RPMI7951 (cell line): Measurements from ENCODE around the gene TPPP3. TPM values are rescaled to one million over a fixed set of nuclear protein-coding genes. Genes with fewer than 3 reads are reported as not detected.
A peak's percentile ranks its signal among the peaks of the same experiment; 100 is the strongest.
"Not testable (repeated sequence)": the region's sequence is repeated elsewhere in the genome, so short reads cannot be mapped to it uniquely, and the experiment has no call there.

Experiments
- DNase-seq: peaks from one replicate; pipeline ENCODE4 v3.0.0-alpha.2; 2012; ENCODE audit warnings: low read depth
- total RNA-seq: library from RNA; depleted of rRNA; stranded (reverse); fragments of >200 nt; shearing (Covaris generic); gene quantifications from 2 replicates; pipeline ENCODE4 v1.2.3, GENCODE V29; 2014

Gene TPPP3
- total RNA-seq, 1 experiment from 2014 or later: 0.24 TPM

DNA sequence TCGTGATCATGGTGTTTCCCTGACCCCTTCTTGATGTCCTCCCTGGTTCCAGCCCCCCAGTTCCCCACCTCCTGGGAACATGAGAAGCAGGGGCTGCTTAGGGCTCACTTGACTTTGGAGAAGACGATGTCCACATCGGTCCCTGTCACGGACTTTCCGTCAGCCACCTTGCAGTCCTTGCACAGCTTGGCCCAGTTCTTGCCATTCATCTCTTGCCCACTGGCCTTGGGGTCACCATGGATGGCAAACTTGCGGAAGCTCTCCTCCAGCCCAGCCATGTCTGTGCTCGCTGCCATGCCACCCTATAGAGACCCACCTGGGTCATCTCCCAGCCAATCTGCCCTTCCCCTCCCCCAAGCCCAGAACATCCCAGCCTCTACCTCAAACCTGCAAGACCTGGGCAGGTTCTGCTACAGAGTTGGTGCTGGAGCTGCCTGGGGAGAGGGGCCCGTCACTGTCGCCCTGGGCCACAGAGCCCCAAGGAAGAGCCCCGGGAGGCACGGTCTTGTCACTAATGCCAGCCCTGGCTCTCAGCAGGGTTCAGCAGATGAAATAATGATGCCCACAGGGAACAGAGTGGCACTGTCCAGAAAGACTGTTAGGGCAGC, 2.4 kb downstream of the TPPP3 start:
- no peak for DNase-seq

DNA sequence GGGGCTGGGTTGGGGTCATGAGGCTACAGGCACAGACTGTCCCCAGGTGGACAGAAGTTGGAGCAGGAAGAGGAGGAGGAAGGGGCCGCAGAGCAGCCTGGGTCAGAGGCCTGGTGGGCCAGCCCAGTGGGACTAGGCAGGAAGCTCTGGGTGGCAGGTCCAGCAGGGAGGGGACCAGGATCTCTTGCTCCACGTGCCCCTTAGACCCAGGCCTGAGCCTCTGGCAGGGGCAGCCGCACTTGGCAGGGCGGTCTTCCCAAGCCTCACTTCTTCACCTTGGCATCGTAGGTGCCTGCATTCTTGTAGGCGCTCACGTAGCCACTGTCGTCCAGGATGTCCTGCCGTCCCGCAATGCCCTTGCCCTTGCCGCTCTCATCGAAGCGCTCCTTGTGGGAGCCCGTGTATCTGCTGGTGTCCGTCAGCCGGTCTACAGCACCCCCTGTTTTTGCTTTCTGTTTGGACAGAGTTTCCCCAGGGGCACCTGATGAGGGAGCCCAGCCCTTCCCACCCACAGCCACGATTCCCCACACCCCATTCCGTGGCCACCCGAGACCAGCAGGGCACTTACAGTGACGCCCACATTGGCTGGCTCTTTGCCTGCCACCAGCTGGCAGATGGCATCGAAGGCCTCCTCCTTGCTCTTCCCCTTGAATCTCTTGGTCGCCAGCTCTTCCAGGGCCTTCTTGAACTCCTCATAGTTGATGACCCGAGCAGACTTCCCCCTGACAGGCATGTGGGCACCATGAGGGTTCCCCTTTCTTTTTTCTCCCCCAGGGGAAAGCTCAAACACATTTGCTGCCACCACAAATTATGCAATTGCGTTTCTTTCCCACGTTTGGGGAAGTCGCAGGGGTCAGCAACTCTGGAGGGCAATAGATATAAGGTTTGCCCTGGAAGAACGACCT, 3.1 kb downstream of the TPPP3 start:
- DNase-seq: no peak

DNA sequence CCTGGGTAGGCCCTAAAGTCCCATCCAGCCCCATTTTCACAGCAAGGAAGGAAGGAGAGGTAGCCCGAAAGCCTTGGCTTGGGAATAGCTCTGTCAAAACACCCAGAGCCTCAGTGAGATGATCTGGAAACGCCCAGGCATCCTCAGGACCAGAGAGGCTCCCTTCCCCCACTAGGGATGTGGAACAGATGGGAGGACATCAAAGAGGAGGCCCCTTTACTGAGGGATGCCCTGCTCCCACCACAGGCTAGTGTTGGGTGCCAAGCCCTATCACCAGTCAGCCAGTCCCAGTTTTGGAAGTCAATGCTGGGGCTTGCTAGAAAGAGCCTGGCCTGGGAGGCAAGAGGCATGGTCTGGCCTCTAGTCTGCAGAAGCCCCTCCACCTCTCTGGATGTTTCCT, 4.7 kb downstream of the TPPP3 start:
- no peak for DNase-seq

DNA sequence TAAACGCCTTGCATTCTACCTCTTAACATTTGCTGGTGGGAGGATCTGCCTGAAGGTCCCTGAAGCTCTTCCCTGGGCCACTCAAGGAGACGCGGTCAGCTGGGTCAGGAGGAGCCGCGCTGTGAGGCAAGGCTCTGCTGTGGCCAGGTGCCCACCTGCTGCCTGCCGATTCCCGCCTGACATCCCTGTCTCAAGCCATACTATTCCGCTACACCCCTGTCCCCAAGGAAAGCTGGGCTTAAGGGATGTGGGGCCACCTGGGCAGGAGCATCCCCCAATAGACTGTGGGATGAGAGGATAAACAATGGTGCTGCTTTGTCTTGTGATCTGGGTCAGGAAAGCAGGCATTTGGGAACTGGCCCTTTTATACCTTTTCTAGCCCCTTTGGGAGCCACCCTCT, 5.1 kb downstream of the TPPP3 start:
- DNase-seq: no peak

DNA sequence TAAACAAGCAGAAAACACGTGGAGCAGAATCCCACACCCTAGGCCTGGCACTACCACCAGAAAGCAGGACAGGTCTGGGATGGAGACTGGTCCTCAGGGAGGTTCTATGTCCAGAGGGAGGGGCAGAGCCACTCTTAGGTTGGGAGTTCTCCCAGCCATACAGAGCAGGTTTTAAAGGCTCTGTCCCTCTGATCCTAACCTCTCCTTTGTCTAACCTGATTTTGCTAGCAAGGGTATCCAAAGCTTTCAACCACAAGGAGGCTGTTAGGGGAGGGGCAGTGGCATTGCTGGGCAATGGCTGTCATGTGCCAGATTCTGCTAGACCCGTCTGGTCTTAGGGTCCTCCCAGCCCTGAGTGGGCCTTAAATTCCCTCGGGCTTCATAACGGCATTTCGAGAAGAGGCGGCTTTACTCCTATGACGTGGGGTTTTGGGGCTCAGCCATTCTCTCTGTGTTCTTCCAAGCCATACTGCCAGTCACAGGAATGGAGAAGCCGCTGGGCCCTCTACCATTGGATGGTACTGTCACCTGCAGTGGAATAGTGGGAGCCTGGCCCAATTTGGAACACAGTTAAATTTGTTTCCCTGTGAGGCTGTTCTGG, 5.7 kb downstream of the TPPP3 start:
- no peak for DNase-seq

DNA sequence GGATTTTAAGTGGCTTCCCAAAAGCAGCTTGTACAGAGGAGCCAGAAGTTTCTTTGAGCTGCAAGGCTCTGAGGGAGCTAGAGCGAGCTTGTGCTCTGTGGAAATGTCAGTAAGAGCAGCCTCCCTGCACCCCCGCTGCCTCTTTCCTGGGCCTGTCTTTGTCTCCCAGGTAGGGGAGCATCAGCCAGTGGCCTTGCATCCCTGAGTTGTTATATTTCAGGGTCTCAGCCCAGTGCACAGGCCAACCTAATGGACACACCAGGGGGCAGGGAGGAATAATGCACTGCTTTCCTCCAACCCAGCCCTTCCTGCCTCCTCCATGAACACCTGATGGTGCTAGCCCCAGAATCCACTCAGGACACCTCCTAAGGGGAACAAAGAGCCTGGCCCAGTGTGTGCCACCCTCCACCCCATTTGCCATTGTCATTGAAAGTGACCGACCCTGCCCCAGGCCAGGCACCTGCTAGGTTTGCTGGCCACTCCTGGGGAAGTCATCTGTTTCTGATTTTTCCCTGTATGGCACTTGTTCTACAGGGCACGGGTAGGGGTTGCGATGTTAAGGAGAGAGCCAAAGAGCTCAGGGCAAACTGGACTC, 6.3 kb downstream of the TPPP3 start:
- DNase-seq: no peak

DNA sequence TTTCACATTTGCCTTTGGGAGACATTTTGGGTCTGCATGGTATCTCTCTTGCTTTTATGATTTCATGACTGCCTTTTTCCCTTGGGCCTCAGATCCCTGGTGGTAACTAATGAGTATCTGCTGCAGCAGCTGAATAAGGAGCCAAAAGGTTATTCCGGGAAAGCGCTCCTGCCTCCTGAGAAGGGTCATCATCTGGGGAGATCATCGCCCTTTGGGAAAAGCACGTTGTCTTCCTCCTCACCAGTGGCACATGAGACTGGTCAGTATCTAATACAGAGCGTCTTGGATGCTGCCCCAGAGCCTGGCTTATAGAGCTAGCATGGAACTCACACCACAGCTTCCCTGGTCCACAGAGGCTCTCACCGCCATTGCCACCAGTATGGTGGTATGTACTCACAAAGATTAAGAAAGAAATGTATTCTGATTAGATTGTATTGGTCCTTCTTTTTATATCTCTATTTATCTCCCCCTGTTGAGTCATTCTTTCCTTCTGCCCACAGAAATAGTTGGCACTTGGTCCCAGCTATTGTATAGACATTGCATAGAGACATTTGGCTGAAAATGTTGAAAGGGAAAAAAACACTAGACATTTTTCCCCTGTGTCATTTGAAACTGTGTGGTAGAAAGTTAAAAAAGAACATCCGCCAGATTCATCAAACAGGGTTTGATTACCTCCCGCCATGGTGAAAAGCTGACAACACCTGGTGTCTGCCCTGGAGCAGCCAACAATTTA, 8.4 kb downstream of the TPPP3 start:
- no peak for DNase-seq

DNA sequence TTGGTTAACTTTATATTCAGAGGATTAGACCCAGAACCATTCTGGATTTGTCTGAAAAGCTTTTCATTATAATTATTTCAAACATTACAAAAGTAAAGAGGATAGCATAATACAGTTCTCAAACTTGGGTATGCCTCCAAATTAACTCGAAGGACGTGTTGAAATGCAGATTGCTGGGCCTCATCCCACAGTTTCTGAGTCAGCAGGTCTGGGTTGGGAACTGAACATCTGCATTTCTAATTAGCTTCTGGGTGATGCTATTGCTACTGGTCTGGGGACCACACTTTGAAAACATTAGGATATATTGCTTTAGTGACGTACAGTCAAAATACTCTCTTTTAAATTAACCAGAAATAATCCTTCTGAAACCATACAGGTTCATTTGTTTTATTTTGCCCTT, 10.0 kb downstream of the TPPP3 start:
- no peak for DNase-seq

DNA sequence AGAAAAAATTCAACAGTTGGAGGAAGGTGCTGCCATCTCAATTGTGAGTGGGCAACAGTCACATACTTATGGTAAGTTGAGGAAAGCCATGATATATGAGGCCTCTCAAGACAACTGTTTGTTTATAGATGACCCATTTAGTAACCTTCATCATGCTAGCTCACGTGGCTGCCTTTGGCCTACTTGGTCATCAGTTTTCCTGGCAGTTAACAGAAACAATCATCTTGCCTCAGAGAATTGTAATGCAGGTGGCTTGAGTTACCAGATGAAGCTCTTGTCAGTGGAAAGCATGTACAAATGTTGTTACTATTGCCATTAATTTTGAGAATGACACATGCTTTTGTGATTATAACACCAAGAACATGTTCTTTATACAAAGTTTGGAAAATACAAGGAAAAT, 14.7 kb downstream of the TPPP3 start:
- DNase-seq: no peak

DNA sequence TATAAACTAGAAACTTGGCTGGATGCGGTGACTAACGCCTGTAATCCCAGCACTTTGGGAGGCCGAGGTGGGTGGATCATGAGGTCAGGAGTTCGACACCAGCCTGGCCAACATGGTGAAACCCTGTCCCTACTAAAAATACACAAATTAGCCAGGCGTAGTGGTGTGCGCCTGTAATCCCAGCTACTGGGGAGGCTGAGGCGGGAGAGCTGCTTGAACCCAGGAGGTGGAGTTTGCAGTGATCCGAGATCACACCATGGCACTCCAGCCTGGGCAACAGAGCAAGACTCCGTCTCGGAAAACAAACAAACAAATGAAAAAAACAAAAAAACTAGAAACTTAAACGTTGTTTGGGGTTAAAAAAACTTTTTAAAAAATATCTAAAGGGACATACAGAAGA, 17.3 kb downstream of the TPPP3 start:
- not testable (repeated sequence) for DNase-seq

DNA sequence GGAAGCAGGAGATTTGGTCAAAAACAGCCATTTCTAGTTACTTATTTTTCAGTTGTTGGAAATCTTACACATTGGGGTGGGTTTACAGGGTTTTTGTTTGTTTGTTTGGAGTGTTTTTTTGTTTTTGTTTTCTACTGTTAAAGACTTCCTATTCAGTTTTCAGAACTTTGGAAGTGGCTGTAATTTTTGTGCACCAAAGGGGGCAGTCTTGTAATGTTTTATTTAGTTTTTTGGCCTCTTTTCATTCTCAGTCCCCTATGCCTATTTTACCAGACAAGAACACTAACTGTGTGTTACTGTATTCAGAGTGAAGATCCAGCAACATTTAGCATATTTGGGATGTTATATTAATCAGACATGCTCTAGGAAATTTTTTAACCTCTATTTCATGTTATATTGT, 20.6 kb downstream of the TPPP3 start:
- DNase-seq: no peak

DNA sequence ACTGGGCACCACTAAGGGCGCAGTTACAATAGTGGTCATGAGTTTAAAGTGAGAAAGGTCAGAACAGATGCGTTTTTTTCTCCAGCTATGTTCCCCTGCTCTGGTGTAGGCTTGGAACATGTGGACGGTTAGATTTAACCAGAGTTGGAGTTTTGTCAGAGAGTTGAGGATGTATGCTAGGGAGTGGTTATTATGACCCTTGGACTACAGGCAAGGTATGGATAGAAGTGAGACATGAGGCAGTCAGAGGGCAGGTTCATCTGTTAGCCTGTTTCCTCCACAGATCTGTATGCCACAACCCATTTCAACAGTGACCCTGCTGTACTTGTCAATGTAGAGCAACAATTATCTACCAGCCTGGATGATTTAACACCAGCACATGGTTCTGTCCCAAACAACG, 22.6 kb downstream of the TPPP3 start:
- DNase-seq: no peak

DNA sequence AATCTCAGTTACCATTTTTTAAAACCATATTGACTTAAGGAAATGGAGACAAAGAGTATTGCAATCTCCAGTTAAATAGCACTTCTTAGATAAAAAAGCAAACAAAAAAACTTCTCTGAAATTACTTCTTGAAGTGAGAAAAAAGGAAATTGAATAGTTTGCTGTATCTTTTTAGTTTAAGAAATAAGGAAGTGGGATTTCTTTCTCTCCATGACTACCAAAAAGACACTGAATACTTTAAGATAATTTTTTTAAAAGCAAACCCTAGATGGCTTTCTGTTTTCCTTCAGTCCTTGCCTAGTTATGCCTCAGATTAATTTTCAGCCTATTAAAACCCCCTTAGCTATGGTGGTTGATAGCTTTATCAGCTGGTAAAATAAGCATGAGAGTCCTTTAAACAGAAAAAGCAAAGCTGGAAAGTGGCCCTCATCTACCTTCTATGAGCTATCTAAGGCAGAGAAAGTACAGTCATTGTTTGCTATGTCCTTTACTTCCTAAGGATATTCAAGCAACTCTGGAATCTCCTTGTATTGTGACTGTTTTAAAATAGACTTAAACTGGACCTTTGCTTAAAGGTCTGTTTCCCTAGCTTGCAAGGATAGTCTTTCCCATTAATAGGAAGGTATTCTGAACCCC, 28.6 kb downstream of the TPPP3 start:
- DNase-seq: no peak

DNA sequence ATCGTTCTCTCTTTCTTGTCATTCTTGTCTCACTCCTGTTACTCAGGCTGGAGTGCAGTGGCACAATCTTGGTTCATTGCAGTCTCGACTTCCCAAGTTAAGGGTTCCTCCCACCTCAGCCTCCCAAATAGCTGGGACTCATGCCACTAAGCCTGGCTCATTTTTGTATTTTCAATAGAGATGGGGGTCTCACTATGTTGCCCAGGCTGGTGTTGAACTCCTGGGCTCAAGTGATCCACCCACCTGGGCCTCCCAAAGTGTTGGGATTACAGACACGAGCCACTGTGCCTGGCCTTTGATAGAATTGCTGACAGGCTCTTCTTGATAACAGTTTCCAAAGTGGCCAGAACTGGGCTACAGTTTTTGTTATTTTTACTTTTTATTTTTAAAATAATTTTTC, 32.3 kb downstream of the TPPP3 start:
- DNase-seq: no peak

DNA sequence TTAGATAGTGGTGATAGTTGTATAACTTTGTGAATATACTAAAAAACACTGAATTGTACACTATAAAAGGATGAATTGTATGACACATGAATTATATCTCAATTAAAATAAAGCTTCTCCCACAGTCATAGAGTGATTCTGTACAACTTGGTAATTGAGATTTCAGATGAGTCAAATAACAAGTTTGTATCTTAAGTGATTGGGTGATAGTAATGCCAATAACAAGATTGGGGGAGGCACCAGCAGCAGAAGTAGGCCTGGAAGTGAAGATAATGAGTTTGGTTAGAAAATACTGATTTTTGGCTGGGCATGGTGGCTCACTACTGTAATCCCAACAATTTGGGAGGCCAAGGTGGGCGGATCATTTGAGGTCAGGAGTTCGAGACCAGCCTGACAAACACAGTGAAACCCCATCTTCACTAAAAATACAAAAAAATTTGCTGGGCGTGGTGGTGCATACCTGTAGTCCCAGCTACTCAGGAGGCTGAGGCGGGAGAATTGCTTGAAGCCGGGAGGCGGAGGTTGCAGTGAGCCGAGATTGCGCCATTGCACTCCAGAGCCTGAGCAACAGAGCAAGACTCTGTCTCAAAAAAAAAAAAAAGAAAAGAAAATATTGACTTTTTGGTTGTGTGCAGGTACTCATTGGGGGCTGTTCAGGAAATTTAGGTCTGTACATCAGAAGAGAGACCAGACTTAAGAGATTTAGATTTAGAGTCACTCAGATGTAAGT, 33.6 kb downstream of the TPPP3 start:
- not testable (repeated sequence) for DNase-seq

DNA sequence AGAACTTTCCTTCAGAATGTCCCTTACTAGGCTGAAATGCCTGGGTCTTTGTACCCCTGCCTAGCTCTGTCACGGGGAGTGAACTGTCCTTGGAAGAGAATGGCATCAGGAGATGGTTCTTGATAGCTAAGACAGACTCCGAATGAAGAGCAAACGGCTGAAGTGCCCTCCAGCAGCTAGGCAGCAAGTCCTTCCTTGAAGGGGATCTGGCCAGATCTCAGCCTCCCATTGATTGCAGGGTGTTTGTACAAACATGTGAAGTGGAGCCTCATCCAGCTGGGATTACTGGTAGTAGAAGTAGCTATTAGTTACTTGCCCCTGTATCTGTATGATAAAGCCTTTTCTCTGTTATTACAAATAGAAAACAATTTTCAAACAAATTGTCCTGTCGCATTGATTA, 35.7 kb downstream of the TPPP3 start:
- no peak for DNase-seq

DNA sequence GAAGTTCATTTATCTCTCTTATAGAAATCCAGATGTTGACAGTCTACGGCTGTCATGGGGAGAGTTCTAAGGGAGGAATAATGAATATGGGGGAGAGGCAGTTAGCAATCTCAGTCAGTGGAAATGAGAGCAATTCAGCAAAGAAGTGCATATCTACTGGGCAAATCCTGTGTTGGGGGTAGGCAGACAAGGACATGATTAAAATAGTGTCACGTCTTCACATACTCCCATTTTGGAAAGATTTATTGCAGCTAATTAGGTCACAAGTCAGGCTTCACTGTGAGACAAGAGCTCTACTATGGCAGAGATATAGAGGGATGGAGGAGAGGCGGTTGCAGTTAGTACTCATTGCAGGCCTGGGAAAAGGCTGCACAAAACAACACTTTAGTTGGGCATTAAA, 36.9 kb downstream of the TPPP3 start:
- no peak for DNase-seq

DNA sequence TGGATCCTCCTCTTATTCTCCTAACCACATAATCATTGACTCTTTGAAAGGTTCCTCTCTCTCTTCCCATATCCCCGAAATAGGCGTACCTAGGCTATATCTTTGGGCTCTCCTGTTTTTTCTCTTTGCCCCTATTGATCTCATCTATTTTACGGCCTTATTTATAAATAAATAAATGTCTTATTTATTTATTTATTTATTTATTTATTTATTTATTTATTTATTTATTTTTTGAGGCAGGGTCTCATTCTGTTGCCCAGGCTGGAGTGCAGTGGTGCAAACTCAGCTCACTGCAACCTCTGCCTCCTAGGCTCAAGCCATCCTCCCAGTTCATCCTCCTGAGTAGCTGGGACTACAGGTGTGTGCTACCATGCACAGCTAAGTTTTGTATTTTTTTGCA, 40.8 kb downstream of the TPPP3 start:
- DNase-seq: not testable (repeated sequence)

DNA sequence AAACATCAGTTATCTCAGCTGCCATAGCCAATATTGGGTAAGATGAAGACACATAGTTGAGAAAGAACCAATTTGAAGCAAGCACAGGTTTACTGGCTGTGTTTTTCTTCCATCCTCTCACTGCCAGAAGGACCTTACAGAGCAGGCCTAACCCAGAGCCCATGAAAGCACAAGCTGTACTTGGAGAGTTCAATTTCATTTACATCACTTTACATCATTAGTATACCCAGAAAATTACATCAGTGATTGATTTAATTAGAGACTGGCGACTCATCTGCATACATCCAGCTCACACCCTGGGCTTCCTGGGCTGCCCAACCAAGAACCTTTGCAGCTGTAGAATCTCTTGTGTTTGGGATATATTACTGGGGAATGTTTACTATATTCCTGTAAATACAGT, 43.0 kb downstream of the TPPP3 start:
- no peak for DNase-seq

DNA sequence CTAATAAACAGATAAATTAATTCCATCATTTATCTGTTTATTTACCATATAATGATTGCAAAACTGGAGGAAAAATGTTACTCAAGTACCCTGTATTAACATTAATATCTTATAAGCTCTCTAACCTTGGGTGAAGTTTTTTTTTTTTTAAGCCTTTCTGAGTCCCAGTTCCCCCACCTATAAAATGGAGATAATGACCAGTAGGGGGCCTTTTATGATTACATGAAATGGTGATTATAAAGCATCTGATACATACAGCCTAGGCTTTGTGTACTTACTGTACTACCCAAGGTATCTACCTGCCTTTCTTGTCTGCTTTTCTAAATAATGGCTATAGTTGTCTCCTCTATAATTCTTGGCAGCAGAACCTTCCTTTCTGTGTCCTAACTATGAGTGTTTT, 44.1 kb downstream of the TPPP3 start:
- DNase-seq: peak; percentile 35

DNA sequence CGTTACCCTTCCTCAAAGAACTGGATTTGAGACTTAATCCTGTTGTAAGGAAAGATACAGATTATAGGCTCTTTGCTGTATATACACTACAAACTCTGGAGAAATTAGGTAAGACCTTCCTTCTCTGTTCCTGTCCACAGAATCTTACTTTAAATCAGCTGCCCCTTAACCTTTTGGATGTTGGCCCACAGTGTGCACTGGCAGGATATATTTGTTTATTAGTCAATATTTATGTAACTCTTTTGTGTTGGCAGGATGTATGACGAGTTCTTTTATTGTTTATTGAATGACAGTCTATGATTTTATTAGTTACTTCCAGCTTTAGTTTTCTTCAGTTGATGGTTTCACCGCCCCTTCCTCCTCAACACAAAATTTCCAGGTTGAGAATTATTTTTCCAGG, 47.0 kb downstream of the TPPP3 start:
- DNase-seq: no peak
